SKM-1 (cell line): ENCODE results near the gene FADS1.

Experiments used
- DNase-seq: peaks from one replicate; lab custom pipeline; 2025; ENCODE audit not compliant: unreplicated experiment; lab: John Stamatoyannopoulos, UW

The FADS1 gene

GRCh38 chr11:61827571-61828378 is 11.0 kb upstream of the FADS1 start, which contains the start of gene FADS2:
TSS of gene FADS2 (plus strand) at chr11:61828300. CDS start at chr11:61828391, 91 bp downstream.
- peak; percentile 73 for DNase-seq

GRCh38 chr11:61826930-61827570 is 10.2 kb upstream of the FADS1 start:
- no peak for DNase-seq

GRCh38 chr11:61820174-61820573 is 3.4 kb upstream of the FADS1 start:
- no peak for DNase-seq

GRCh38 chr11:61817471-61818202 is 834 bp upstream of the FADS1 start:
- DNase-seq = no peak

- DNase-seq = no peak
Observed at GRCh38 chr11:61815790-61816735, 740 bp downstream of the FADS1 start.

- DNase-seq = peak; percentile 34
Observed at GRCh38 chr11:61814958-61815789, 1.6 kb downstream of the FADS1 start.

GRCh38 chr11:61814247-61814957 is 2.4 kb downstream of the FADS1 start:
- no peak for DNase-seq

GRCh38 chr11:61812736-61813411 is 3.9 kb downstream of the FADS1 start:
- no peak for DNase-seq

- no peak for DNase-seq
Observed at GRCh38 chr11:61811831-61812230, 5.0 kb downstream of the FADS1 start.

- DNase-seq = no peak
Observed at GRCh38 chr11:61810671-61811175, 6.1 kb downstream of the FADS1 start.

- DNase-seq = no peak
Observed at GRCh38 chr11:61806785-61807184, 10.0 kb downstream of the FADS1 start.

GRCh38 chr11:61805146-61805545 is 11.7 kb downstream of the FADS1 start:
- no peak for DNase-seq

- DNase-seq = no peak
Observed at GRCh38 chr11:61803889-61804647, 12.7 kb downstream of the FADS1 start.

- no peak for DNase-seq
Observed at GRCh38 chr11:61802605-61803004, 14.2 kb downstream of the FADS1 start.

GRCh38 chr11:61800331-61801281 is 16.2 kb downstream of the FADS1 start:
- DNase-seq = no peak

- no peak for DNase-seq
Observed at GRCh38 chr11:61799665-61800284, 17.0 kb downstream of the FADS1 start.
